Measurements from ENCODE around the gene RAB25. TPM values are rescaled to one million over a fixed set of nuclear protein-coding genes. Genes with fewer than 3 reads are reported as not detected.

The RAB25 gene
- polyA plus RNA-seq, 1 donor (not counting 4 experiments of a cell fraction or from before 2014, with no cell fraction given) = 93.4 TPM

DNA sequence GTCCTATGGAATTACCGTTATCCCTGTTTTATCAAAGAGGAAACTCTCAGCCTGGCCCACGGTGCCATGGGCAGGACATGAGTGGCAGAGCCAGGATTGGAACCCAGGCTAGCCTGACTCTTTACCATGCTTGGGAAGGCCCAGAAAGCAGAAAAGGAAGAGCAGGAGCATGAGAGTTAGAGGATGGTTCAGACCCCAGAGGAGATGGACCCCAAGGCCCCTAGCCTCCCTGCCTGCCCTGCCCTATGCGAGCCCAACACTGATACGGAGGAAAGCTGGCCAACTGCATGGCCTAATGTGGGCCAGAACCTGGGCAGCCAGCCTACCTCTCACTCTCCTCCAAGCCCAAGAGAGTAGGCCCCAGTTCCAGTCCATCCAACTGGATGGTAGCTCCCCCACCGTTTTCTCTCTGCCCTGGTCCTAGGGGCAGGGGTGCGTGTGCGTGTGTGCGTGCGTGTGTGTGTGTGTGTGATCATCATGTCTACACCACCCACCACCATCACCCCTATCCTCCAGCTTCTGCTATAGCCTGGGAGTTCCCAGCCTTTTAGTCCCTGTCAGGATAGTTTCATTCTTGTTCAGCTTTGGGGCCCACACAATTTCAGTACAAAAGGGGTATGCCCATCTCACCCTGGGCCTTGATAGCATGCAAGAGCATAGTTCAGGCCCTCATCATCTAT, 36.7 kb downstream of the RAB25 start:
- FAIRE-seq (no peak), DNase-seq (ENCODE audit: low read depth, low spot score) (no peak)
- no peak overlapping the region for H2AFZ ChIP-seq (ENCODE audit: control insufficient read depth, low read length)
- TF ChIP-seq, protein P1, sequence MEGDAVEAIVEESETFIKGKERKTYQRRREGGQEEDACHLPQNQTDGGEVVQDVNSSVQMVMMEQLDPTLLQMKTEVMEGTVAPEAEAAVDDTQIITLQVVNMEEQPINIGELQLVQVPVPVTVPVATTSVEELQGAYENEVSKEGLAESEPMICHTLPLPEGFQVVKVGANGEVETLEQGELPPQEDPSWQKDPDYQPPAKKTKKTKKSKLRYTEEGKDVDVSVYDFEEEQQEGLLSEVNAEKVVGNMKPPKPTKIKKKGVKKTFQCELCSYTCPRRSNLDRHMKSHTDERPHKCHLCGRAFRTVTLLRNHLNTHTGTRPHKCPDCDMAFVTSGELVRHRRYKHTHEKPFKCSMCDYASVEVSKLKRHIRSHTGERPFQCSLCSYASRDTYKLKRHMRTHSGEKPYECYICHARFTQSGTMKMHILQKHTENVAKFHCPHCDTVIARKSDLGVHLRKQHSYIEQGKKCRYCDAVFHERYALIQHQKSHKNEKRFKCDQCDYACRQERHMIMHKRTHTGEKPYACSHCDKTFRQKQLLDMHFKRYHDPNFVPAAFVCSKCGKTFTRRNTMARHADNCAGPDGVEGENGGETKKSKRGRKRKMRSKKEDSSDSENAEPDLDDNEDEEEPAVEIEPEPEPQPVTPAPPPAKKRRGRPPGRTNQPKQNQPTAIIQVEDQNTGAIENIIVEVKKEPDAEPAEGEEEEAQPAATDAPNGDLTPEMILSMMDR (optimal IDR thresholded peaks at IDR 0.05 in 1 of 3, IDR thresholded peaks at IDR 0.05 in 1 of 3, conservative IDR thresholded peaks at IDR 0.05 in 1 of 3; ENCODE audit: extremely low read depth in 1 of 3, insufficient read depth in 2 of 3, low read length in 3 of 3) = no peak
- TF ChIP-seq EZH2 (IDR thresholded peaks at IDR 0.05; ENCODE audit: low read length) = no peak
- H3K9me3 ChIP-seq (ENCODE audit: control insufficient read depth, low read depth, low read length) = no peaks in the 10 kb centered on the region
- H3K4me1 ChIP-seq (ENCODE audit: control insufficient read depth, extremely low read depth, insufficient read depth, low read length) = peaks cover 45% of the 10 kb centered on the region
- H3K79me2 ChIP-seq (ENCODE audit: control insufficient read depth, insufficient read depth, low read length) = no peaks in the 10 kb centered on the region
- no peak overlapping the region for H3K4me2 ChIP-seq (ENCODE audit: control insufficient read depth, extremely low read depth, insufficient read depth, low read depth, low read length)
- no peak overlapping the region for H3K27ac ChIP-seq (ENCODE audit: control insufficient read depth, insufficient read depth, low read length)
- H3K9ac ChIP-seq (ENCODE audit: control insufficient read depth, extremely low read depth, insufficient read depth, low read length) = no peak overlapping the region
- H3K27me3 ChIP-seq (ENCODE audit: control insufficient read depth, extremely low read depth, insufficient read depth, low read length) = no peaks in the 10 kb centered on the region
- H4K20me1 ChIP-seq (ENCODE audit: control insufficient read depth, extremely low read depth, insufficient read depth, low read length) = no peaks in the 10 kb centered on the region
- H3K4me3 ChIP-seq (ENCODE audit: control insufficient read depth in 2 of 3, extremely low read depth in 1 of 3, insufficient read depth in 2 of 3, low read depth in 1 of 3, low read length in 3 of 3) = no peak overlapping the region
- peaks cover 2% of the 10 kb centered on the region for H3K9me1 ChIP-seq (ENCODE audit: control insufficient read depth, extremely low read depth, insufficient read depth, low read length)
- dilution Hi-C loops (cut with MboI; ENCODE audit: extremely low pct_ligation_motif_present, low sequenced_read_pairs) = no loop called here
- H3K36me3 ChIP-seq (ENCODE audit: control insufficient read depth in 2 of 2, extremely low read depth in 1 of 2, insufficient read depth in 2 of 2, low read length in 2 of 2) = no peaks in the 10 kb centered on the region

DNA sequence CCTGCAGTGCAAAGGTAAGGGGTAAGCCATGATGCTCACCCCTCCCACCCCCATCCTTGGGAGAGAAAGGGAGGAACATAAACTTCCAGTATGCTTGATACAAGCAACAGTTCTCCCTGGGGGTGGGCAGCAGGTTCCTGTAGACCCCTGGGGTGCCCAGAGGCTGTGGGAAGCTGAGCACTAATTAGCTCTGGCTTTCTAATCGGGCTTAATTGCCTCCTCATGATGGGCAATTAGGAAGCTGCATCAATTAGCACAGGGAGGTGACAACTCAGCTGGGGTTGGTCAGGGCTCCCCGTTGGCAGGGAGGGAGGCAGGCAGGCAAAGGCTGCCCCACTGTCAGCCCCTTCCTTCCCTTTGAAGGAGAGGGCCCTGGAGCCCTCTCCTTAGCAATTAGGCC, 37.8 kb downstream of the RAB25 start:
- Histone ChIP-seq H3K9ac (ENCODE audit: control insufficient read depth, extremely low read depth, insufficient read depth, low read length) (no peak overlapping the region), H3K27ac (ENCODE audit: control insufficient read depth, insufficient read depth, low read length) (no peak overlapping the region), H3K9me3 (ENCODE audit: control insufficient read depth, low read depth, low read length) (no peaks in the 10 kb centered on the region), H4K20me1 (ENCODE audit: control insufficient read depth, extremely low read depth, insufficient read depth, low read length) (no peaks in the 10 kb centered on the region), H2AFZ (ENCODE audit: control insufficient read depth, low read length) (no peak overlapping the region), H3K79me2 (ENCODE audit: control insufficient read depth, insufficient read depth, low read length) (no peaks in the 10 kb centered on the region), H3K9me1 (ENCODE audit: control insufficient read depth, extremely low read depth, insufficient read depth, low read length) (peaks cover 2% of the 10 kb centered on the region), H3K36me3 (ENCODE audit: control insufficient read depth in 2 of 2, extremely low read depth in 1 of 2, insufficient read depth in 2 of 2, low read length in 2 of 2) (no peaks in the 10 kb centered on the region), H3K27me3 (ENCODE audit: control insufficient read depth, extremely low read depth, insufficient read depth, low read length) (no peaks in the 10 kb centered on the region), H3K4me3 (ENCODE audit: control insufficient read depth in 2 of 3, extremely low read depth in 1 of 3, insufficient read depth in 2 of 3, low read depth in 1 of 3, low read length in 3 of 3) (no peak overlapping the region), H3K4me2 (ENCODE audit: control insufficient read depth, extremely low read depth, insufficient read depth, low read depth, low read length) (no peak overlapping the region), H3K4me1 (ENCODE audit: control insufficient read depth, extremely low read depth, insufficient read depth, low read length) (peaks cover 56% of the 10 kb centered on the region)
- DNase-seq (ENCODE audit: low read depth, low spot score) = no peak
- TF ChIP-seq, protein P1 (optimal IDR thresholded peaks at IDR 0.05 in 1 of 3, IDR thresholded peaks at IDR 0.05 in 1 of 3, conservative IDR thresholded peaks at IDR 0.05 in 1 of 3; ENCODE audit: extremely low read depth in 1 of 3, insufficient read depth in 2 of 3, low read length in 3 of 3) = no peak
- TF ChIP-seq EZH2 (IDR thresholded peaks at IDR 0.05; ENCODE audit: low read length) = no peak
- dilution Hi-C loops (cut with MboI; ENCODE audit: extremely low pct_ligation_motif_present, low sequenced_read_pairs) = no loop called here
- no peak for FAIRE-seq

Measured in keratinocyte (primary cell).